GM12875 (cell line): Measurements from ENCODE around the gene ARHGAP32.
"Not testable (repeated sequence)": the region's sequence is repeated elsewhere in the genome, so short reads cannot be mapped to it uniquely, and the experiment has no call there.

Experiments used
- H3K4me3 ChIP-seq: one replicate; pipeline ENCODE4 v1.5.1; 2011; ENCODE audit warnings: low read depth, low read length, control low read depth
- TF ChIP-seq, protein P1 (sequence below): IDR thresholded peaks from 2 replicates; pipeline ENCODE4 v1.5.1; 2011; ENCODE audit warnings: low read depth, mild to moderate bottlenecking, control low read depth, inconsistent platforms, low read length, moderate library complexity, borderline replicate concordance; ENCODE audit not compliant: insufficient read depth

ARHGAP32 gene

DNA sequence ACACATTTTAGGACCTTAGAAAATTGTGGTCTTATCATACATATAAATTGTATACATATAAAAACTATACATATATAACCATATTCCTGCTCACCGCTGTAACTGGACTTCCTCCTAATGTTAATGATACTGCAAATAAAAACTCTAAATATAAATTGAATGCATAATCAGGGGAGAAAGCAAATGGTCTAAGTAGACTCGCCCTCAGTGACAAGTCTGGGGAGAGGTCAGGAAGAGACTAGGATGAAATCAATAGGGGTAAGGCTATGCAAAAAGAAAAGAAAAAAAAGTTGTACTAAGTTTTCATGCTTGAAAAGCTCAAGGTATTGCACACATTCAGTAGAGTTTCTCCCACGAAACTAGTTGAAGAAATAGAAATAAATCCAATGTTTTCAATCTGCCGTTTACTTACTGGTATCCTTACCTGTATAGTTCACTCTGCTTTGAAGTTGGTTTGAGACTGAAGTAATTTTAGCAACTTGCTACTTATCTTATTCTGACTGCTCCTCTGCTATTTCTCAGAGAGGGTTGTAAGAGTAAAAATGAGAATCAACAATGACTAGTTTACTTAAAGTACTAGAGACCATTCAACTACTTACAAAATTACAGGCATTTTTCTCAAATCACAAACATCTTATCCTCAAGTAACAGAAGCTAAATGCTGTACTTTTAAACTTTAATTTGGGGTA, 12.2 kb upstream of the ARHGAP32 start:
- no peak overlapping the region for H3K4me3 ChIP-seq
- TF ChIP-seq, protein P1, sequence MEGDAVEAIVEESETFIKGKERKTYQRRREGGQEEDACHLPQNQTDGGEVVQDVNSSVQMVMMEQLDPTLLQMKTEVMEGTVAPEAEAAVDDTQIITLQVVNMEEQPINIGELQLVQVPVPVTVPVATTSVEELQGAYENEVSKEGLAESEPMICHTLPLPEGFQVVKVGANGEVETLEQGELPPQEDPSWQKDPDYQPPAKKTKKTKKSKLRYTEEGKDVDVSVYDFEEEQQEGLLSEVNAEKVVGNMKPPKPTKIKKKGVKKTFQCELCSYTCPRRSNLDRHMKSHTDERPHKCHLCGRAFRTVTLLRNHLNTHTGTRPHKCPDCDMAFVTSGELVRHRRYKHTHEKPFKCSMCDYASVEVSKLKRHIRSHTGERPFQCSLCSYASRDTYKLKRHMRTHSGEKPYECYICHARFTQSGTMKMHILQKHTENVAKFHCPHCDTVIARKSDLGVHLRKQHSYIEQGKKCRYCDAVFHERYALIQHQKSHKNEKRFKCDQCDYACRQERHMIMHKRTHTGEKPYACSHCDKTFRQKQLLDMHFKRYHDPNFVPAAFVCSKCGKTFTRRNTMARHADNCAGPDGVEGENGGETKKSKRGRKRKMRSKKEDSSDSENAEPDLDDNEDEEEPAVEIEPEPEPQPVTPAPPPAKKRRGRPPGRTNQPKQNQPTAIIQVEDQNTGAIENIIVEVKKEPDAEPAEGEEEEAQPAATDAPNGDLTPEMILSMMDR: no peak

DNA sequence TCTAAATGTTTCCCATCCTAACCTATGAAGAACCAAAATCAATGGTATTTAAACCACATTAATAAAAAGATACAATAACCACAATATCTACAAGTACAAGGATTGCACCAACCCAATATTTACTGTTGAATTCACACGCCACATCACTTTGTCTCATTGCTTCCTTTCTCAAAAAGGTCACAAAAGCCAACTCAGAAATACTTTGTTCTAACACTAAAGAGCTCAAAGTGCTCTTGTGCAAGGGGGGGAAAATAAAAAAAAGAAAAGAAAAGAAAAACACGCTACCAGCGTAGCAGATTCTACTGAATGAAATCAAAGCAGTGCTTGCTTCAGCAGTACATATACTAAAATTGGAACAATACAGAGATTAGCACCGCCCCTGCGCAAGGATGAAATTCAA, 10.5 kb upstream of the ARHGAP32 start:
- H3K4me3 ChIP-seq: no peak overlapping the region
- TF ChIP-seq, protein P1: no peak

DNA sequence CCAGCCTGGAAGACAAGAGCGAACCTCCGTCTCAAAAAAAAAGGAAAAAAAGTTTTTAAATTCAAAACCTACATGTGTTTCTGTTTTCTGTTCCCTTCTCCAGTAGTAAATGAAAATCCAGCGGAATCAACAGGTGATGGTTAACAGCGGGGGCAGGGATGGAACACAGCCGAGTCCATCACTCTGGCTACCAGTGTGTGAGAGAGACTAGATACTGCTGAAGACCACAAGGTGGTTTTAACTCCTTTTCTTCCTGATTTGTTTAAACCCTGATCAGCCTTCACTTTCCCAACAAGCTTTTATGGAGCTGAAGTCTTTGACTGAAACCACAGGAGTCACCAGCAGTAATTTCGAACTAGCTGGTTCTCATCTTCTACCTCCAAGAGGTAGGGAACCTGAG, 3.6 kb upstream of the ARHGAP32 start:
- no peak overlapping the region for H3K4me3 ChIP-seq
- TF ChIP-seq, protein P1: no peak

DNA sequence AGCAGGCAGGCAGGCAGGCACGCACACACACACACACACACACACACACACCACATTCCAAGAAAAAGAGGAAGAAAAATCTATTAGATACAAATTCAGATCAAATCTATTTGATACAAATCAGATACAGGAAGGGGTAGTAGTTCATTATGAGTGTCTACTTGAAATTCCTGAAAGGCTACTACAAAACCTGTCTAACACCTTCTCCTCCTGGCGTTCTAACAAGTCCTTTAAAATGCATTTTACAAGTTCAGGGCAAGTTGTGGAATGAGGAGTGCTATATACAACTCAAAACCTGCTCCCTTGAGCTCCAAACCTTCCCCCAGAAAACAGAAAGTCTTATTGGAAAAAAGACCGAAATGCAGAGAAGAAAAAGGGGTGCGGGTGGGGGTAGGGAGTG, 476 bp downstream of the ARHGAP32 start:
- H3K4me3 ChIP-seq: no peak overlapping the region
- TF ChIP-seq, protein P1: no peak

DNA sequence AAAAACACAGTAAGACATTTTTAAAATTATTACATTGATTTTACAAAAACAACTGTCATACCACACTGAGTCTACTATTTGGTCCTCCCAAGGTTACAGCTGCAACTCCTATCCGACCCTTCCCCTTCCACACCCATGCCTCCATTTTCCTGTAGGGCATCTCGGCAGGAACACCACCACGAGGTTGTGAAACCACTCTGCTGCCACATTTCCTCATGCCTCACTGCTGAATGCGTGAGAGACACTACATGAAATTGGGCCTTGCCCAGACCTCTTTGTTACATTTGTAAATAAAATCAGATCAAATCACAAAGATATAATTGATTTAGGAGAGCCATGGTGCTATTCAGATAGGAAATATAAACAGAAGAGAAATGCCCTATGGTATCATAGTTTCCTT, 2.0 kb downstream of the ARHGAP32 start:
- TF ChIP-seq, protein P1: no peak
- no peak overlapping the region for H3K4me3 ChIP-seq

DNA sequence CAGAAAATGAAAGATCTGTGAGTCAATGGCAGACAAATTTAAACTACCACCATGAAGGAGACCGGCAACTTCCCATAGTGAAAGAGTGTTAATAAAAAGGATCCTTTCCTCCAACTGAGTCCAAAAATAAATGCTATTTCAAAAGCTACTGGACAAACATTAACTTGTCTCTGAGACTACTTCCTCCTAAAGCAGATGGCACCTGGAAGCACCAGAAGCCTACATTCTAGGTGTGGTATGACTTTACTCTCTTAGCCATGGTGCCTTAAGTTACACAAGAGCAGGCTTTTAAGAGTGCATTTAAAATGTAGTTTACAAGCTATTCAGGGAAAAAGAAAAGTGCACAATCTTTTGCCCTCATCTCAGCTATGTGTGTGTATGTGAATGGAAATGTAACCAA, 2.5 kb downstream of the ARHGAP32 start:
- TF ChIP-seq, protein P1: no peak

DNA sequence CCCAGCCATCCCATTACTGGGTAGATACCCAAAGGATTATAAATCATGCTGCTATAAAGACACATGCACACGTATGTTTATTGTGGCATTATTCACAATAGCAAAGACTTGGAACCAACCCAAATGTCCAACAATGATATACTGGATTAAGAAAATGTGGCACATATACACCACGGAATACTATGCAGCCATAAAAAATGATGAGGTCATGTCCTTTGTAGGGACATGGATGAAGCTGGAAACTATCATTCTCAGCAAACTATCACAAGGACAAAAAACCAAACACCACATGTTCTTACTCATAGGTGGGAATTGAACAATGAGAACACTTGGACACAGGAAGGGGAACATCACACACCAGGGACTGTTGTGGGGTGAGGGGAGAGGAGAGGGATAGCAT, 7.0 kb downstream of the ARHGAP32 start:
- not testable (repeated sequence) for H3K4me3 ChIP-seq

More for the DNA sequence above, 2.5 kb downstream of the ARHGAP32 start:
- no peak overlapping the region for H3K4me3 ChIP-seq
